Stimulated activated CD4-positive, alpha-beta T cell treated with anti-CD3 and anti-CD28 coated beads, Interleukin-15, amount 100 ng/mL, for 1 hour (primary cell): ENCODE results near the gene METTL17.
"Not testable (repeated sequence)": the region's sequence is repeated elsewhere in the genome, so short reads cannot be mapped to it uniquely, and the experiment has no call there.

Source experiments
- DNase-seq, 2 donors: peaks; one replicate each; pipeline ENCODE4 v3.0.0-alpha.2; 2020; ENCODE audit warnings: low read depth in 1 of 2, low spot score in 1 of 2

The METTL17 gene, protein sequence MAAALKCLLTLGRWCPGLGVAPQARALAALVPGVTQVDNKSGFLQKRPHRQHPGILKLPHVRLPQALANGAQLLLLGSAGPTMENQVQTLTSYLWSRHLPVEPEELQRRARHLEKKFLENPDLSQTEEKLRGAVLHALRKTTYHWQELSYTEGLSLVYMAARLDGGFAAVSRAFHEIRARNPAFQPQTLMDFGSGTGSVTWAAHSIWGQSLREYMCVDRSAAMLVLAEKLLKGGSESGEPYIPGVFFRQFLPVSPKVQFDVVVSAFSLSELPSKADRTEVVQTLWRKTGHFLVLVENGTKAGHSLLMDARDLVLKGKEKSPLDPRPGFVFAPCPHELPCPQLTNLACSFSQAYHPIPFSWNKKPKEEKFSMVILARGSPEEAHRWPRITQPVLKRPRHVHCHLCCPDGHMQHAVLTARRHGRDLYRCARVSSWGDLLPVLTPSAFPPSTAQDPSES

DNA sequence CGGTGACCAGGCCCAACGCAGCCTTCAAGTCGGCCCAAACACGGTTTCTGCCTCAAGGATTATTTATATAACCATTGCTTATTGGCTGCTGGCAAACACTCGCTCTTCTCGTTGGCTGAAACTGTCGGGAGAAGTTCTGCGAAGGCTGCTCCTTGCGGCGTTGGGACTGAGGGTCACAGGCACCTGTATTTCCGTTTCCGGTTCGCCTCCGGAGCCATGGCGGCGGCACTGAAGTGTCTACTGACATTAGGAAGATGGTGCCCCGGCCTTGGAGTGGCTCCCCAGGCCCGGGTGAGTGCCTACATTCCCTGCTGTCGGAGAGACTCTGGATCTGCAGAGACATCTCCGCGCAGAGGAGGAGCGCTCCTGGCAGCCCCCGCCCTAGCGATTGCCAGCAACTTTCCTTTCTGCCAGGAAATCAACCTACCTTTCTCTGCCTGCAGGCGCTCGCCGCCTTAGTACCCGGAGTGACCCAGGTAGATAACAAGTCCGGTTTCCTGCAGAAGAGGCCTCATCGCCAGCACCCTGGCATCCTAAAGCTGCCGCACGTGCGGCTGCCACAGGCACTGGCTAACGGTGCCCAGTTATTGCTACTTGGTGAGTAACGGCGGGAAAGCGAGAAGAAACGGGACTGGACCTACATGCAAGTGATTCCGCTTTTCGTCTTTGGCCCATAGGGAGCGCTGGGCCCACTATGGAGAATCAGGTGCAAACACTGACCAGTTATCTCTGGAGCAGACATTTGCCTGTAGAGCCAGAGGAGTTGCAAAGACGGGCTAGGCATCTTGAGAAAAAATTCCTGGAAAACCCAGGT lies at the start of gene METTL17:
Gene METTL17, plus strand, starts transcription at position 194 of the 814 bp plus-strand sequence. Its CDS starts 23 bp downstream, at position 217.
- peak; percentile 60 to 70 for DNase-seq

DNA sequence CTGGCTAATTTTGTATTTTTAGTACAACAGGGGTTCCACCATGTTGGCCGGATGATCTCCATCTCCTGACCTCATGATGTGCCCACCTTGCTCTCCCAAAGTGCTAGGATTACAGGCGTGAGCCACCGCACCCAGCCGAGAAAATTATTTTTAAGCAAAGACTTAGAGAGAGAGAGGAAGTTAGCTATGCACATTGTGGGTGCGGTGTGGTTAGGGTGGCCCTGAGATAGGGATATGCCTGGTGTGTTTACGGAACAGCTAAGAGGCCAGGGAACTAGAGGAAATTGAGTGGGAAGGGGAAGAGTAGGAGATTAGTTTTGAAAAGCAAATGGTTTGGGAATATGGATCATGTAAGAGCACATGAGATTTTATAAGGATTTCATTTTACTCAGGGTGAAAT lies 44.6 kb upstream of the METTL17 start:
- DNase-seq = not testable (repeated sequence)

DNA sequence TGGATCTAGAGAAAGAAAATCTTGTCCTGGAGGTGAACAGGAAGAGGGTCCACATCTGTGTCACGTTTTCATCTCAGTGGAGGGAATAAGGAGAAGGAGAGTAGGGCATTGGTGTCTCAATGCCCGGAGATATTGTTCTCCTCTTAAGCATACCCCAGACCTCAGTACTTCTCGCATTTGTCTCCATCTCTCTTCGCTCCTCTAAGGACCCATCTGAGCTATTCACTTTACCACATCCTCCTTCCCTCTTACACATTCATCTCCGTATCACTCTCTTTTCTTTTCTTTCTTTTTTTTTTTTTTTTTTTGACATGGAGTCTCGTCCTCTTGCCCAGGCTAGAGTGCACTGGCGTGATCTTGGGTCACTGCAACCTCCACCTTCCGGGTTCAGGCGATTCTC lies 43.1 kb upstream of the METTL17 start:
- not testable (repeated sequence) for DNase-seq

DNA sequence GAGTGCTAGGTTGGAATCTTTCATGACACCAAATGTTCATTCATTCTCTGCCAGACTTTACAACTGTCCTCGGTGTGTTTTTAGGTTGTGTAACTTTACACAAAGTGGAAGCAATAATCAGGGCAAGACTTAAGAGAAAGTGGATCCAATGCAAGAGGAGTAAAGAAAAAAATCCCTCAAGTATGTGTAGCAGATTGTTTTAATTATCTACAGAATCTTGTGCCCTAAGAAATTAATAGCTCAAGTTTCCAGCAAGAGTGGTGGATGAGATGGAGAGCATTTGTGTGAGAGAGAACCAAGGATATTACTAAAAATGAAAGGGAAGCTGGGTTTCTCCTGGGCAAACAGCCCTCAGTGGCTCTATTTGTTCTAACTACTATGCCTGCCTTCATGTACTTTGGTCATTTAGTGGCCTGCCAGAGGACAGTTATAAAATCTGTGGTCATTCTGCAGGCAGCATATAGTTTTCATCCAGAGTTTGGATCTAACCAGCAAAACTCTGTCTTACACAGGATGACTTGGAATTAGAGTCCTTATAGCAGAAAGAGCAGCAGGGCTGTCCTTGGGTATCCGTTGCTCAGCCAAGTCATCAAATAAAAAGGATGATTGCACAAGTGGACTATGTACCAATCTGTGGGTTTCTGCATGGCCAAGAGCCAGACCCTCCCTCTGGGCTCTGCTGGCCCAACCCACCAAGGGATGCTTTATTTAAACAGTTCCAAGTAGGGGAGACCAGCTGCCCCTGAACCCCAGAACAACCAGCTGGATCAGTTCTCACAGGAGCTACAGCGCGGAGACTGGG lies 34.8 kb upstream of the METTL17 start, which contains the start of gene RNASE2:
Gene RNASE2, plus strand, starts transcription at position 752 of the 802 bp plus-strand sequence. CDS start 285 bp downstream, outside the sequence.
- DNase-seq = not testable (repeated sequence)

DNA sequence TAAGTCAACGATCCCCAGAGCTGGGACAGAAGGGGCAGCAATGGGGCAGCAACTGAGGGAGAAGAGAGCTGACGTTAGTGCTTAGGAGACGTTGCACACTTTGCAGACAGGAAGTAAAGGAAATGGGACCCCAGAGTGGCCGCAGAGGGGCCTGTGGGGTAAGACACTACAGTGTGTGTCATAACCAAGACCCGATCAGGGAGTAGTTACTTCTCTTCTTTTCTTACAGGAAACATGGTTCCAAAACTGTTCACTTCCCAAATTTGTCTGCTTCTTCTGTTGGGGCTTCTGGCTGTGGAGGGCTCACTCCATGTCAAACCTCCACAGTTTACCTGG lies 34.3 kb upstream of the METTL17 start:
- not testable (repeated sequence) for DNase-seq

DNA sequence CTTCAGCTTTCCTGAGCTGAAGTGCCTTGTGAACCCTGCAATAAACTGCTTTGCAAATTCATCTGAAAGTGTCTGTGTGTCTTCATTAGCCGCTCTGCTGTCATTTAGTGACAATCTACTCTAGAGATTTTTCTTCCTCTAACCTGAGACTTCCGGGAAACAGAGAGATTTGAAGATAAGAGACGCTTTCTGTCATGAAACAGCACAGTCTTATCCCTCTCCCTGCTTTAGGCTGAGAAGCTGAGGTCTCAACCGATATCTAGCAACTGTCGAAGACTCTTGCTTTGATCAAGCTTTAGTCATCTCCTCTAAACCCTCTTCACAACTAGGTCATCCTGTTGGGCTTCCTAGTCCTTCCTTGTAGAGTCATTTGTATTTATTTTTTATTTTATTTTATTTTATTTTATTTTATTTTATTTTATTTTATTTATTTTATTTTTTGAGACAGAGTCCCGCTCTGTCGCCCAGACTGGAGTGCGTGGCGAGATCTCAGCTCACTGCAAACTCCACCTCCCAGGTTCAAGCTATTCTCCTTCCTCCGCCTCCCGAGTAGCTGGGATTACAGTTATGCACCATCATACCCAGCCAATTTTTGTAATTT lies 33.3 kb upstream of the METTL17 start:
- DNase-seq = no peak

DNA sequence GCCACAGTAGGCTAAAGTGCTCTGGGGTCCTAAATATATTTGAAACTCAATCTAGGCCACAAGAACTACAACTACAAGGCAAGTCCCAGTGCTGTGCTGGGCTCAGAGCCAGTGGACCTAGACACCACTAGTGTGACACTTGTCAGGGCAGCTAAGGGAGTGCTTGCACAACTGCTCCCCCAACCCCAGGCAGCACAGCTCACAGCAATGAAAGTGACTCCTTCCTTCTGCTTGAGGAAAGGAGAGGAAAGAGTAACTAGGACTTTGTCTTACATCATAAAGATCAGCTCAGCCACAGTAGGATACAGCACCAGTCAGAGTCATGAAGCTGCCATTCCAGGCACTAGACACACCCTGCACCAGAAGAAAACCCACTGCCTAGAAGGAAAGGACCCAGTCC lies 30.8 kb upstream of the METTL17 start:
- DNase-seq = not testable (repeated sequence)

DNA sequence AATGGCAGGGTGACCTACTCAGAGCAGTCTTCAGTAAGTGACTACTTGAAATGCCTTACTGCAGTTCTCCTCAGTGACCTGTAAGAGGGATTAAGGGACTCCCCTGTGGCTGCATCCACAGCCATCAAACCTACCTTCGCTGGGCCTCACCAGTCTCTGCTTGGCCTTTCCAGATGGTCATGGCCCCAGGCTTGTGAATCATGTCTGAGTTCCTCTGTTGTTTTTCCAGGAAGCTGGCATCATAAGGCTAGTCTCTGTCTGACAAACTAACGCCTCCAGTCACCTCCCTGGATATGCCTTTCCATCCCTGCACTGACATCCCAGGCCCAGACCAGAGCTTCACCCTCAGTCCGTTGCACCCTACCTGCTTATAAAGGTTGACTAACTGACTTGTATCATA lies 20.4 kb upstream of the METTL17 start:
- DNase-seq = no peak

DNA sequence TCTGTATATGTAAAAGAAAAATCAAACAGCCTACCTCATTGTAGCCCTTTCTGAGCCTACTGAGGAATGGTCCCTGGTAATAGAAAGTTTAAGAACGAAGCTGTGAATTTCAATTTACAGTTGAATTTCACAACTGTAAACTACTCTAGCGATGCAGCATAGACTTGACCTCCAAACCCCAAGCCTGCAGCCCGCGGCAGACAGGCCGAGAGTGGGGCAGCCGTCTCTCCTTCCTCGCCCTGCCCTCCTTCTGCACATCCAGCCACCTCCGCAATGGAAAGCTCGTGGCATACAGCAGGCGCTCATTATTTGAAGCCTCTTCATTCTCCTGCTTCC lies 19.2 kb upstream of the METTL17 start:
- DNase-seq = no peak

DNA sequence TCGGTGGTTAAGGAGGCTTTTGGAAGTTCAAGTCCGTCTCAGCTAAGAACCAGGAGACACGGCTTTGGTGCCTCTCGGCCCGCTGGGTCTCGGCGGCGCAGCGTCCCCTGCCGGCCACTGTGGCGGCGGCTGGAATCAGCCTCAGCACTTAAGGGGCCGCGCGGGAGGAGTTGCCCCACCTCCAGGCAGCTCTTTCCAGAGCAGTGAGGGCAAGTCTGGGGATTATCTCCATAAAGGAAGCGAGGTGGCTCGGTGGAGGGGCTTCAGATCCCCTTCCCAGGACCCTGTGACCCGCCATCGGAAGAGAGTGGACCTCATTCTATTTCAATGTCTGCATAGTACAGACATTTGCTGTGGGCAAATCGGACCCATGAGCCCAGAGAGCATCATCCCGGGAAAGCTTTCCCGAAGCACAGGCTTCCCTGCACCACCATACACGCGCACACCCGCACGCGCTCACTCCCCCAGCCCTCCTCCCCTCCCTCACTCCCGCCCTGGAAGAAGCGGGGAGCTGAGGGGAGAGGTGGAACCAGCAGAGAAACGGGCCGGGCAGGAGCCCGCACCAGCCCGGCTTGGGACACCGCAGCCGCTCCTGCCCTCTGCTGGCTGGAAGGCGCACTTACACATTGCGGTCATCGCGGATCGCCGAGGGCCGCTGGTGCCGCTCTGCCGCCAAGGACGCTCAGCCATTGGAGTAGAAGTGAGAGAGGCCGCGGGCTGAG lies 18.6 kb upstream of the METTL17 start:
- peak; percentile 55 to 72 for DNase-seq

DNA sequence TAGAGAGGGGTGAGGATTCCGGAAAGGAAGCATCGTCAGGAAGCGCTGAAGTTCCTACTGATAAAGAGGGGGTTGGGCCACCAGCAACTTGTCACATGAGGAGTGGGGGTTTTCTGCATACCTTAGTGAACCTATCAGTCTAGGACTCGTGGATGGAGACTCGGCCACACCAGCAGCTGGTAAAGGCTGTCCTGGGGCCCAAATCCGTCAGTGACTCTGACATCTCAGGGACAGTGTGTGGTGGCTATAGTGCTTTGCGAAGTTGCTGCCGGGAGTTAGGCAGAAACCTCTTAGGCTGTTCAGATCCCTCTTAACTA lies 18.1 kb upstream of the METTL17 start:
- DNase-seq = no peak

DNA sequence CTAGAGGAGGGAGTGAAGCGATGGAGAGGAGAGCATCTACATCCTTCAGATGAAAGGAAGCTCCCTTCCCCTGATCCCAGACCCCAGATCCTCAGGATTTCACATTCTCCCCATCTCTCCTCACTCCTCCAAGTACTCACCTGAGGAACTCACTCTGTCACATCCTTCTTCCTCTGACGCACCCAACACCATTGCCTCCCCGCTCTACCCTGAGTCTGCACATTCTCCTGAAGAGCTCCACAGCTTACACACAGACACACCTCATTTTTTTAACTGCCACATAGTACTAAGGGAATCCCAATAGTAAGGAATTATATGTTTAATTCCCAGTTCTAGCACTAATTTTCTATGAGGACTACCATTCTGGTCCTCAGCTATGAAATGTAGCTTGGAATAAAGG lies 16.3 kb upstream of the METTL17 start:
- no peak for DNase-seq

DNA sequence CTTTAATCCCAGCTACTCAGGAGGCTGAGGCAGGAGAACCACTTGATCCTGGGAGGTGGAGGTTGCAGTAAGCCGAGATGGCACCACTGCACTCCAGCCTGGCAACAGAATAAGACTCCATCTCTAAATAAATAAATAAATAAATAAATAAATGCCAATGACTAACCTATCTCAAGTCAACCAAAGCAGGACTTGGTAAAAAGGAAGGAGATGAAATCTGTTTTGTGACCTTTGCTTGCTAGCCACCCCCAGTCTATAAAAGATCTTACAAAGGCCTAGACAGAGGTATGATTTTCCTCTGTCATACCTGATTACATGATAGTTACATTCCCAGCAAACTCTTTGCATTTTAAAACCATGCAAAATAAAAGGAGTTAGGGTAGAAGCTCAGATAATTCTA lies 13.5 kb upstream of the METTL17 start:
- DNase-seq = no peak

DNA sequence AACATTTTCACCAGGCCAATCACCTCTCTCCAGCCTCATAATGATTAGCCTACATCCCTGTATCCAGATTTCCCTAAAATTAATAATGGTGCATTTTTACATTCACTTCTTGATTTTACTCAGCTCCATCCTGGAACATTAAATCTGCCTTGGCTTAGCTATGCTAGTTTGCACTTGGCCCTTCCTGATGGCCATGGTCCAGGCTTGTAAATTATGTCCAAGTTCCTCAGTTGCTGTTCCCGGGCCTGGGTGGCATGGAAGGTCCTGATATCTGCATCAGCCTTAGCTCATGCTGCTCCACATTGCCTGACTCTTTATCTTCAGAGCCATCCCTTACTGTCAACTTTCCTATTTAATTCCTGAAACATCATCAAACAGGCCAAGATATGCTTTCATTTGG lies 11.1 kb upstream of the METTL17 start:
- DNase-seq = no peak

DNA sequence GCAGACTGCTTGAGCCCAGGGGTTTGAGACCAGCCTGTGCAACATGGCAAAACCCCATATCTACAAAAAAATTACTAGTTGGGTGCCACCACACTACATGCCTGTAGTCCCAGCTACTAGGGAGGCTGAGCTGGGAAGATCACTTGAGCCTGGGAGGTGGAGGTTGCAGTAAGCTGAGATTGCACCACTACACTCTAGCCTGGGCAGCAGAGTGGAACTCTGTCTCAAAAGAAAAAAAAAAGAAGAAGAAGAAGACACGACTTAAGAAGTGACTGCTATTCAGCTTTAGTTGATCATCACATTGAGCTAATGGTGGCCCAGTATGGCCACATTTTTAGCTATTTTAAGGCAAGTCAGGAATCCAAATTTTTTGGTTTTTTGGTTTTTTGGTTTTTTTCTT lies 8.9 kb upstream of the METTL17 start:
- no peak for DNase-seq

DNA sequence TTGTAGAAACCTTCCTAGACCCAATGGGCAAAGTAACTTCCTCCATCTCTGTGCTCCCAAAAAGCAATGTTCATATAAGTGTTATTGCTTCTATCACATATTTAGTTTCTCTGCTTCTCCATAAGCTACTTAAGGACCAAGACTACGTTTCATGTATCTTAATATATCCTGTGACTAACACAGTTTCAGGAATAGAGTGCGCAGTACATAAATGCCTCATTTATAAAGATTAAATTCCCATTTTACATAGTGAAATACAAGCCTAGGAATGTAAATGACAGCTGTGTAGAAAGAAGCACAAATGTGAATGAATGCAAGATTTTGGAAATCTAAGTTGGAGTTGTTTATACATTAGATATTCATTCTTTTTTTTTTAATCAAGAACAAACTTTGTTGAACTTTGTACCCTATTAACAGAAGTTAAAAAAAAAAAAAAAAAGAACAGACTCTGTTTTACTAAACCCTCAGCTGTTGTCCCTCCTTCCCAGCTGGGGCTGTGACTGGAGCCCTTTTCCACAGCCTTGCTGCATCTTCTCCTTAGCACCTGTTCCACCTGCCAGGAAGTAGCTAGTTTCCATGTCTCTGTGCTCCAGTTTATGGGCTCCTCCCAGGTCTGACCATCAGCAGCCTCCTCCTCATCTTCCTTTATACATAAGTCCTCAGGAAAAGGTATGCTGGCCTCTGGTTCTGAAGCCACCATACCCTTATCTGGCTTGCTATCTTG lies 7.0 kb upstream of the METTL17 start:
- DNase-seq = no peak

DNA sequence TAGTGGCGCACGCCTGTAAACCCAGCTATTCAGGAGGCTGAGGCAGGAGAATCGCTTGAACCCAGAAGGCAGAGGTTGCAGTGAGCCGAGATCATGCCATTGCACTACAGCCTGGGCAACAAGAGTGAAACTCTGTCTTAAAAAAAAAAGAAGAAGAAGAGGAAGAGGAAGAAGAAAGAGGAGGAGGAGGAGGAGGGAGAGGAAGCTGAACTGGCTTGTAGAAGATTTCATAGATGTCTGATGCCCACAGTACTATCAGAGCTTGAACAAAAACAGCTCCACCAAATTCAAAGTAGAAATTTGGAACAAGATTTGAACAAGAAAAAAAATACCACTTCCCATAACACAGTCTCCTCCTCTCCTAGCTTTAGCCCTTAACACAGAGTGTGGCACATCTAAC lies 4.1 kb upstream of the METTL17 start:
- not testable (repeated sequence) for DNase-seq

DNA sequence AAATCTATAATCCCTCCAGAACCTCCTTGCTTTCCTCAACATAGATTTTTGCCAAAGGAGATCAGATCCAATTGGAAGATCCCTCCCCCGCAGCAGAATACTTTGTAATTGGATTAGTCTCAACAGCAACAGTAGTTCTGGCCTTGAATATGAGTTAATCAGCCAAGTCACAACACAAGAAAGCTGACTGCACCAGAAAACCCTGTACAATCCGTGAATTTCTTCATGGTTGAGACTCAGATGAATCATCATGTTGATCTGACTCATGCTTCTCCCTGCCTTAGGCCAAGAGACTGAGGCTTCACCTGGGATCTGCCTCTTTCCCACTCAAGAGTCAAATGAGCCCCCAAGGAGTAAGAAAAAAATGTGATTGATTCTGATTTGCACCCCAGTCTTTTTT lies 3.0 kb upstream of the METTL17 start:
- DNase-seq = no peak

DNA sequence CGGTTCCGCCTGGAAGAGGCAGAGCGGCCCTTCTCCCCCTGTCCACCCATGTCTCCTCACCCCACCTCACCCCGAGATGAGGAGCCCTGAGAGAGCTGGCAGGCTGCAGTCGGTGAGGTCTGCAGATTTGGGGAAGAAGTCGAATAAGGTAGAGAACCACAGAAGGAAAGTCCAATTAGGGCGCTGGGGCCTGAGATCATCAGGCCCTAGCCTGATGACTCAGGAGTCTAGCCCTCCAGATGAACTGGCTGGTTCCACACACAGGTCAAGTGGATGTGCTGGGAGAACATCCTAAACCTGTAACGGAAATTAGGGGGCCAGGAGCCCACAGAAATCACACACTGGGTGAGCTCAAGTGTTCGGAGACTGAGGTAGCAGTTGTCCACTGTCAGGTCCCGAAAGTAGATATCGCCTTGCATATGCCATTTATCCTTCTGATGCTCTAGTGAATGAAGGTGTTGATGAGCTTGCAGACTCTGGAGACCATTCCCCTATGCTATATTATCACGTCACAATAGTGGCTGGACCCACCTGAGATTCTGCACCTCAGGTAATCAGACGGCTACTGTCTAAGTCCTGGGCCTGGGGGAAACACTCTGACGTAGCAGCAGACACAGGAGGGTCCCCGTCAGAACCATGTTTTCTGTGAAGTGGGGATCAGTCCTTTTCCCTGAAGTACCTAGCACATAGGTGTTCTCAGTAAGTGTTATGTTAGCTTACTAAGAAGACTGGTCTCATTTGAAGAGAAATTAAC lies 886 bp upstream of the METTL17 start:
- no peak for DNase-seq
